HepG2 (cell line): ENCODE results near the gene PYCARD. TPM values are rescaled to one million over a fixed set of nuclear protein-coding genes. Genes with fewer than 3 reads are reported as not detected.

Source experiments
- BHLHE40 ChIP-seq: IDR thresholded peaks from 2 replicates; pipeline ENCODE4 v1.6.1; 2011; ENCODE audit warnings: low read length, improper control_type of control experiment
- NFAT5 ChIP-seq: sonication (generic); formaldehyde crosslinking; IDR thresholded peaks from 2 replicates; pipeline ENCODE4 v1.4.0; 2020; ENCODE audit warnings: missing genetic modification reagents
- NR2F2 ChIP-seq: IDR thresholded peaks from 2 replicates; pipeline ENCODE4 v1.6.1; 2012; ENCODE audit warnings: low read depth, inconsistent platforms, borderline replicate concordance
- REL ChIP-seq: sonication (generic); formaldehyde crosslinking; conservative IDR thresholded peaks from 2 replicates; pipeline ENCODE4 v1.8.0; 2022; ENCODE audit warnings: mild to moderate bottlenecking, missing genetic modification reagents, moderate library complexity
- SIN3B ChIP-seq: fragments of 150-350 bp; IDR thresholded peaks from 2 replicates; pipeline ENCODE4 v1.6.1; 2014; ENCODE audit warnings: low read length
- ZBTB39 ChIP-seq: sonication (generic); formaldehyde crosslinking; IDR thresholded peaks from 2 replicates; pipeline ENCODE4 v1.5.0; 2020; ENCODE audit warnings: missing genetic modification reagents
- ZEB1 ChIP-seq: IDR thresholded peaks from 2 replicates; pipeline ENCODE4 v1.6.1; 2012; ENCODE audit warnings: mild to moderate bottlenecking, low read depth, inconsistent platforms; ENCODE audit not compliant: insufficient replicate concordance
- ZNF180 ChIP-seq: sonication (generic); formaldehyde crosslinking; IDR thresholded peaks from 2 replicates; pipeline ENCODE4 v1.4.0; 2020; ENCODE audit warnings: low read depth, missing genetic modification reagents, borderline replicate concordance
- ZNF20 ChIP-seq: sonication (generic); formaldehyde crosslinking; IDR thresholded peaks from 2 replicates; pipeline ENCODE4 v1.4.0; 2020; ENCODE audit warnings: mild to moderate bottlenecking, moderate library complexity, missing genetic modification reagents
- ZNF24 ChIP-seq: fragments of 450-650 bp; IDR thresholded peaks from 2 replicates; pipeline ENCODE4 v1.6.1; 2017; ENCODE audit warnings: antibody characterized with exemption, mild to moderate bottlenecking
- ZNF253 ChIP-seq: sonication (generic); formaldehyde crosslinking; IDR thresholded peaks from 2 replicates; pipeline ENCODE4 v1.8.0; 2022; ENCODE audit warnings: mild to moderate bottlenecking, missing genetic modification reagents, borderline replicate concordance
- ZNF30 ChIP-seq: sonication (generic); formaldehyde crosslinking; IDR thresholded peaks from 2 replicates; pipeline ENCODE4 v1.5.0; 2020; ENCODE audit warnings: mild to moderate bottlenecking, missing genetic modification reagents
- ZNF333 ChIP-seq: sonication (generic); formaldehyde crosslinking; IDR thresholded peaks from 2 replicates; pipeline ENCODE4 v1.4.0; 2020; ENCODE audit warnings: mild to moderate bottlenecking, missing genetic modification reagents, borderline replicate concordance
- ZNF337 ChIP-seq: sonication (generic); formaldehyde crosslinking; IDR thresholded peaks from 2 replicates; pipeline ENCODE4 v1.5.1; 2020; ENCODE audit warnings: missing genetic modification reagents, low read depth, mild to moderate bottlenecking, borderline replicate concordance
- ZNF33A ChIP-seq: sonication (generic); formaldehyde crosslinking; IDR thresholded peaks from 2 replicates; pipeline ENCODE4 v1.5.1; 2020; ENCODE audit warnings: missing genetic modification reagents, mild to moderate bottlenecking, moderate library complexity, borderline replicate concordance
- ZNF362 ChIP-seq: sonication (generic); formaldehyde crosslinking; IDR thresholded peaks from 2 replicates; pipeline ENCODE4 v1.4.0; 2020; ENCODE audit warnings: missing genetic modification reagents, mild to moderate bottlenecking, borderline replicate concordance
- ZNF501 ChIP-seq: sonication (generic); formaldehyde crosslinking; IDR thresholded peaks from 2 replicates; pipeline ENCODE4 v1.5.1; 2020; ENCODE audit warnings: mild to moderate bottlenecking, moderate library complexity, missing genetic modification reagents
- polyA plus RNA-seq, 8 experiments: library from polyadenylated mRNA; depleted of rRNA in 3 of 8; stranded (reverse) in 7 of 8; unstranded in 1 of 8; fragments of >200 nt; fragmentation: Illumina TruSeq in 4 of 8; extraction: Trizol in 4 of 8; gene quantifications; 2 replicates each; pipeline versions ENCODE4 v1.2.1 to v1.2.3, GENCODE V29; 2011 to 2016; ENCODE audit warnings: low read depth in 4 of 8, missing spikeins in 1 of 8, mixed read lengths in 1 of 8; ENCODE audit not compliant: insufficient read depth in 1 of 8
- total RNA-seq, 5 experiments: library from RNA; depleted of rRNA; stranded (reverse); fragments of >200 nt; fragmentation: Illumina TruSeq; extraction: Trizol; gene quantifications; 2 replicates each; pipeline ENCODE4 v1.2.3, GENCODE V29; 2016; ENCODE audit warnings: low read depth in 1 of 5

The PYCARD gene
- total and polyA plus RNA-seq, 2 of the 13 experiments (the other 11 are each of a cell fraction or from before 2014, with no cell fraction given): 4.8 to 9.2 TPM

GRCh38 chr16:31179747-31180459, 22.7 kb downstream of the PYCARD start, which contains the start of gene FUS (continued):
- TF ChIP-seq NFAT5 (CRISPR knock-in tag) (0 out of 2 replicates have a peak, but pooled peaks have one; percentile 67), ZNF33A (CRISPR knock-in tag) (no peak; the same call in none of the 2 replicates), BHLHE40 (peak; percentile 99), ZEB1 (no peak), ZNF180 (CRISPR knock-in tag) (0 out of 2 replicates have a peak, but pooled peaks have one; percentile 21), ZNF30 (CRISPR knock-in tag) (0 out of 2 replicates have a peak, but pooled peaks have one; percentile 96), ZNF501 (CRISPR knock-in tag) (peak; percentile 96), NR2F2 (peak; percentile 71; the same call in 1 of the 2 replicates), ZNF253 (CRISPR knock-in tag) (no peak), ZNF362 (peak; percentile 44; the same call in 1 of the 2 replicates), SIN3B (peak; percentile 68; the same call in 1 of the 2 replicates), ZNF24 (0 out of 2 replicates have a peak, but pooled peaks have one; percentile 51), ZNF20 (CRISPR knock-in tag) (no peak; the same call in 1 of the 2 replicates), ZBTB39 (peak; percentile 91), REL (CRISPR knock-in tag) (peak; percentile 91), ZNF337 (CRISPR knock-in tag) (no peak), ZNF333 (CRISPR knock-in tag) (peak; percentile 89)
